ENCODE measurements around the gene PTPRN2.

Gene PTPRN2

DNA sequence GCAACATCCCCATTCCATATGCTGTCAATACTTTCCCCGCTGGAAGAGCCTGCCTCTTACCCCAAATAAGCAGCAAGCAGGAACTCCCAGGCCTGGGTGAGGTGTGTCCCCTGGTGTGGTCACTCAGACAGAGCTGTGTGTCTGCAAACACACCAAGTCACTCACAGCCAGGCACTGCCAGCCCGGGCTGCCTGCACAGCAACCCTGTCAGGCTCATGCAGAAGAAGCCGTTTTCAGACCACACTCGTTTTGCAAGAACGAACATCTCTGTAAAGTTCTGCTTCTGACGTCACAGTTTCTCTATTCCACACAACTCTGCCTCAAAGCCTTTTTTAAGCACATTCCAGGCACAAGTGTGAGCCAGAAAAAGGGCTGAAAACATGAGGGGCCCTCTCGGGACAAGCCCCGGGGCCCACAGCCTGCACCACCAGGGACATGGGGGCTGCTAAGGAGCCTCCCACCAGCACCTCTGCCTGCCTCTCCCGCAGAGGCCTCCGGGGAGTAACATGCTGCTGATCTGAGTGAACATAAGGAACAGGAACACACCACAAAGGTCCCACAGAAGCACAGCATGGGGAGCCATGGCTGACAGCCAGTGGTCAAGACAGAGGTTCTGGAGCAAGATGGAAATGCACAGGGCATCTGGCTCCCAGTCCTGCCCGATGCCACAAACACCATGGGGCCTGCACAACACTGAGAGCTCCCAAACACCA lies 11.4 kb downstream of the PTPRN2 start:
- DNase-seq (ENCODE audit: low spot score): no peak

DNA sequence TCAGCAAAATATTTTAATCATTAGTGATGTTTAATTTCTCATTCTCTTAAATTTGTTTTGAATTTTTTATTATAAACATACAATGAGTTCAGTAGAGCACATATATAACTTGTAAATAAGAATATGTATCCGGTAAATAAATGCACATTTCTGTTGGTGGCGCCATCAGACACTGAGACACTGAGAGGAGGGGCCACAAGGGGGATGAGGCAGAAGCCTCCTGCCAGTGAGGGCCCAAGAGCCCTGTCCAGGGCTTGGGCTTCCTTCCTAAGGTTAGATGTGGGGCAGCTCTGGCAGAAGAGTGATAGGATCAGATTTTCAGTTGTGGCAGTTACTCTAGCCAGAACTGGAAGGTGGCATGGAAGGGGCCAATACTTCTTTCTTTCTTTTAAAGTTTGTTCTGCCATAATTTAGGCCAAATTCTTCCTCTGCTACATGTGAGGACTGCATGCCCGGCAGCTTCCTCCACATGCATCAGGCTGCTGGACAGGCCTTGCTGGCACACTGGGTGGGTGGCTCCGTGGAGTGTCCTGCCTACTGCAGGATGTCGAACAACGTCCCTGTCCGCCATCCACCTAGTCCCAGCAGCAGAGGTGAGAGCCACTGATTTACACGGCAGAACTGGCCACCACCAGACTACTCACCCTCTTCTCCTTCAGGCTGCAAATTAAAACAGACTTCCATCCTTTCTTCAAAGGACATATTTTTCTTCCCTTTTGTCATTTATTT lies 13.2 kb downstream of the PTPRN2 start:
- no peak for DNase-seq (ENCODE audit: low spot score)

DNA sequence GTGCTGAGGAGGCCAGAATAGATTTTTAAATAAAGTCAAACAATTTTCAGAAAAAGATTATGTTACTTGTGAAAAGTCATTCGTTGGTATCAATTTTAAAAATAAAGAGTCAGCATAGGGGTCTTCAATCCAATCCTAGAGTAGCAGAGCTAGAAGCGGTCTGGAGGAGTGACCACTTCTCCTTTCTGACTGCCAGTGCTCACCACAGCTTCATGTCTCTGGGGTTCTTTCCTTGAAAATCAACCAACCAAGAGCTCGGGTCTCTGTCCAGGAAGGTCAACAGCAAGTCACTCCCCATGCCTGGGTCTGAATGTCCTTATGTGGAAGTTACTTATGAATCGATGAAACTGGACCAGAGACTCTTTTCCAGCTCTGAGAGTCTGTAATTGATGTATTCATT lies 14.3 kb downstream of the PTPRN2 start:
- DNase-seq (ENCODE audit: low spot score): no peak

GRCh38 chr7:158572000-158572828 lies 15.4 kb downstream of the PTPRN2 start:
- DNase-seq (ENCODE audit: low spot score): peak; percentile 6

GRCh38 chr7:158570449-158571170 lies 17.0 kb downstream of the PTPRN2 start:
- DNase-seq (ENCODE audit: low spot score): no peak

DNA sequence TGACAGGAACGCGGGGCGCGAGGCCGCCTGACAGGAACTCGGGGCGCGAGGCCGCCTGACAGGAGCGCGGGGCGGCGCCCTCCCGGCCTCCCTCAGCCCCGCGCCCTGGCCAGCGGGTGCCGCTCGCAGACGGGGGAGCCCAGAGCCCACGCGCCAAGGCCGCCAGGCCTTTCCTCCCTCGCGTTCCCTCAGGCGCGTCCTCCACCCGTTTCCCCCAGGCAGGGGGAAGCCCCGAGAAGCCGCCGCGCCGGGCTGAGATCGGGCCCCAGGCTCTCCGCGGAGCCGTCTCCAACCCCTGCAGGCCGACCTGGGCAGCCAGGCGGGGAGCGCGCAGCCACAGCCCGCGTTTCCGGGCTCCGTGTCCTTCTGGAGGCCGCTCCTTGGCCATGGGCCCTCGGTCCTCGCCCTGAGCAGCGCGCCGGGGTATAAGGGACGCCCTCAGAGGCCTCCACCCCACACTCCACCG lies 17.7 kb downstream of the PTPRN2 start:
- no peak for DNase-seq (ENCODE audit: low spot score)

- DNase-seq (ENCODE audit: low spot score): no peak
Measured at GRCh38 chr7:158568974-158569857, 18.4 kb downstream of the PTPRN2 start.

- no peak for DNase-seq (ENCODE audit: low spot score)
Measured at GRCh38 chr7:158567153-158567603, 20.4 kb downstream of the PTPRN2 start.

- no peak for DNase-seq (ENCODE audit: low spot score)
Measured at GRCh38 chr7:158564663-158565035, 23.0 kb downstream of the PTPRN2 start.

- DNase-seq (ENCODE audit: low spot score): no peak
Measured at GRCh38 chr7:158563911-158564662, 23.5 kb downstream of the PTPRN2 start.

DNA sequence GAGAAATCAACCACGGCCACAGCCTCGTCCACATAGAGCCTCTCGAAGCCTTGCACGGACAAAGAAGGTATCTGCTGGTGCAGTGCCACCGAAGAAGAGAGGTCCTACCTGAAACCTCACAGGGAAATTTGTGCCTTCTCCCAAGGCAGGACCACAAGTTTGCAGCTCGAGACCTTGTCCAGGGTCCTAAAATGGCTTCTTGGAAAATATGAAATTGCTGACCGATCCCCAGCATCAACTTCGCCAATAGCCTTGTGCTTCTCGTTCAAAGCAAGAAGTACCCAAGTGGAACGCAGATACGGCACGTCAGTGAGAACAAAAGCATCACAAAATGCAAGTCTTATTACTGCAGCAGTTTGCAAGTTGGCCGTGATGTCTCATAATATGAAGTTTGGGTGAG lies 24.6 kb downstream of the PTPRN2 start:
- DNase-seq (ENCODE audit: low spot score): no peak

DNA sequence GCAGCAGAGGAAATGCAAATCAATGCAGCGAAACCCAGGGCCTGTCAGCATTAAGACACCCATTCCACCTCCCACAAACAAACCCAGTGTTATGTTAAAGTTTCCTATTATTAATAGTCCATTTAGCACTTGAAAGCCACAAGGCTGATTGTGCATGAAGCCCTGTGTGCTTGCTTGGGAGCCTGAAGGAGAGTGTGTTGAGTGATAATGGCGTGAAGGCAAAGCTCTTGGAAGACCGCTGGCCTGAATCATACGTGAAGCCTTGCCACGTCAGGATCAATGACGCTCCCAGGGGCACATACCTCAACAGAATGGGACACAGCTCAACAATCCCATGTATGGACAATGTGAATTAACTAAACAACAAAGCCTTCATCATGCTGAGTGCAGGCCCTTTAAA lies 25.1 kb downstream of the PTPRN2 start:
- DNase-seq (ENCODE audit: low spot score): no peak

- DNase-seq (ENCODE audit: low spot score): no peak
Measured at GRCh38 chr7:158561659-158562058, 26.0 kb downstream of the PTPRN2 start.

GRCh38 chr7:158560386-158560785 lies 27.2 kb downstream of the PTPRN2 start:
- no peak for DNase-seq (ENCODE audit: low spot score)

DNA sequence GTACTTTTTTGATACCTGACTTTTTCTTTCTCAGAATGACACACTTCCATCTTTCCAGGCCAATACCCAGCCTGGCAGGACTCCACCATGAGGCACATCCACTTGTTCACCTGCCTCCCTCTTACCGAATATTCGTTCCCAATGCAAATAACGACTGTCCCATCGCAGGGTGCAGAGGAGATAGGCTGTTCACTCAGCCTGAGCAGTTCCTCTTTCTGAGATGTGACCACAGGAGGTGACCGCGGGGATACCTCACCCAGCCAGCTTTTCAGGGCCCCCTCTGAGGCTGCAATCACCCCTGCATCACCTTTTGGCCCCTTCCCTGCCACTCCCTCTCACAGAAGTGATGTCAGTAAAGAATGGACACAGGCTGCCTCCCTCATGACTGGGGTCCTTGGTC lies 28.3 kb downstream of the PTPRN2 start:
- no peak for DNase-seq (ENCODE audit: low spot score)

GRCh38 chr7:158558816-158559215 lies 28.8 kb downstream of the PTPRN2 start:
- no peak for DNase-seq (ENCODE audit: low spot score)

DNA sequence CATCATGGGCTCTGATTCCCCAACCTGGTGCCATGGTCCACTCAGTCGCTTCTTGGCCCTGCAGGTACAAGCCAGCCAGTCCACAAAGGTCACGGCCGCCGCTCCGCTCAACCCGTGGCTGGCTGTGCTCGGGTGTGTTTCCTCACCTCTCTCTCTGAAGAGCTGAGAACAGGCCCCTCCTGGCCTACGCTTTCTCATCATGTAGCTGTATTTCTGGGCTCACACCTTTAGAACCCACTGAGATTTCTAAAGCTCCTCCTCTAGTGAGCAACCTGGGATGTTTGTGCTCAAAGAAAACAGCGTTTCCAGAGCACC lies 30.2 kb downstream of the PTPRN2 start:
- DNase-seq (ENCODE audit: low spot score): no peak

DNA sequence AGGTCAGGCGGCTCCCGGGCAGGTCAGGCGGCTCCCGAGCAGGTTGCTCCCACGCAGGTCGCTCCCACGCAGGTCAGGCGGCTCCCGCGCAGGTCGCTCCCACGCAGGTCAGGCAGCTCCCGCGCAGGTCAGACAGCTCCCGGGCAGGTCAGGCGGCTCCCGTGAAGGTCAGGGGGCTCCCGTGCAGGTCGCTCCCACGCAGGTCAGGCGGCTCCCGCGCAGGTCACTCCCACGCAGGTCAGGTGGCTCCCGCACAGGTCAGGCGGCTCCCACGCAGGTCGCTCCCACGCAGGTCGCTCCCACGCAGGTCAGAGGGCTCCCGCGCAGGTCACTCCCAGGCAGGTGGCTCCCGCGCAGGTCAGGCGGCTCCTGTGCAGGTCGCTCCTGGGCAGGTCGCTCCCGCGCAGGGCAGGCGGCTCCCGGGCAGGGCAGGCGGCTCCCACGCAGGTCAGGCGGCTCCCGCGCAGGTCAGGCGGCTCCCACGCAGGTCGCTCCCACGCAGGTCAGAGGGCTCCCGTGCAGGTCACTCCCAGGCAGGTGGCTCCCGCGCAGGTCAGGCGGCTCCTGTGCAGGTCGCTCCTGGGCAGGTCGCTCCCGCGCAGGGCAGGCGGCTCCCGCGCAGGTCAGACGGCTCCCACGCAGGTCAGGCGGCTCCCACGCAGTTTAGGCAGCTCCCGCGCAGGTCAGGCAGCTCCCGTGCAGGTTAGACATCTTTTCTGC lies 30.7 kb downstream of the PTPRN2 start:
- no peak for DNase-seq (ENCODE audit: low spot score)

- no peak for DNase-seq (ENCODE audit: low spot score)
Measured at GRCh38 chr7:158555034-158555520, 32.5 kb downstream of the PTPRN2 start.
